GM12878 (cell line): ENCODE measurements around the gene ATF6. TPM values are rescaled to one million over a fixed set of nuclear protein-coding genes. Genes with fewer than 3 reads are reported as not detected.
A peak's percentile ranks its signal among the peaks of the same experiment; 100 is the strongest.

ENCODE experiments used
- ATAC-seq: fragments of 200-7000 bp; cut with Tn5 transposase; 3 replicates; pipeline ENCODE4 v1.9.1; 2020; ENCODE audit warnings: mild to moderate bottlenecking, moderate library complexity
- BruUV-seq: library from RNA; stranded (reverse); fragments of 400-500 nt; replicated peaks from 2 replicates; lab custom pipeline; 2021; lab: Mats Ljungman, UMichigan
- CTCF ChIA-PET: fragments of 300-600 bp; sonication (Branson Sonifier 250); formaldehyde crosslinking; extraction: SDS; loops from one replicate; lab custom pipeline; 2021; ENCODE audit warnings: inconsistent platforms; lab: Yijun Ruan, JAX
- POLR2A ChIA-PET: fragments of 350-600 bp; formaldehyde crosslinking; extraction: SDS; loops from one replicate; lab custom pipeline; 2021; ENCODE audit warnings: inconsistent platforms; lab: Charles Lee
- RAD21 ChIA-PET: fragments of 300-600 bp; sonication (Branson Sonifier 250); formaldehyde crosslinking; loops from one replicate; lab custom pipeline; 2023; ENCODE audit warnings: antibody characterized with exemption; ENCODE audit not compliant: unreplicated experiment; lab: Charles Lee
- SMC1A ChIA-PET: fragments of 300-600 bp; sonication (Branson Sonifier 250); formaldehyde crosslinking; loops from one replicate; lab custom pipeline; 2023; ENCODE audit not compliant: unreplicated experiment, uncharacterized antibody; lab: Charles Lee
- DNase-seq: peaks from one replicate; pipeline ENCODE4 v3.0.0-alpha.2; 2011; ENCODE audit warnings: low read depth, low spot score
- FAIRE-seq: peaks from 3 replicates; lab custom pipeline; 2011; peaks lifted over from hg19 to GRCh38; lab: Jason Lieb, UNC
- H2AFZ ChIP-seq: 2 replicates; pipeline ENCODE4 v1.6.0; 2011; ENCODE audit warnings: low read depth, low read length, control low read depth; ENCODE audit not compliant: control insufficient read depth
- H3K27ac ChIP-seq: 2 replicates; pipeline ENCODE4 v1.5.1; 2011; ENCODE audit warnings: control low read depth; ENCODE audit not compliant: control insufficient read depth, insufficient read depth
- H3K27me3 ChIP-seq, 2 experiments: replicated peaks in 1 of 2; 2 replicates each; pipeline versions ENCODE4 v1.6.0 to v1.6.1; 2011; ENCODE audit warnings: low read length in 1 of 2; ENCODE audit not compliant: control insufficient read depth in 2 of 2, insufficient read depth in 2 of 2
- H3K36me3 ChIP-seq, 2 experiments: 2 replicates each; pipeline ENCODE4 v1.5.1; 2011; ENCODE audit warnings: low read length in 1 of 2; ENCODE audit not compliant: control insufficient read depth in 2 of 2, insufficient read depth in 2 of 2
- H3K4me1 ChIP-seq: 2 replicates; pipeline ENCODE4 v1.6.1; 2011; ENCODE audit warnings: mild to moderate bottlenecking, low read length, moderate library complexity, mixed read lengths; ENCODE audit not compliant: control insufficient read depth, insufficient read depth
- H3K4me2 ChIP-seq: 2 replicates; pipeline ENCODE4 v1.6.0; 2011; ENCODE audit warnings: control low read depth; ENCODE audit not compliant: control insufficient read depth, insufficient read depth
- H3K4me3 ChIP-seq: fragments of 200-600 bp; sonication (generic); 2 replicates; pipeline ENCODE4 v1.5.1; 2016
- H3K79me2 ChIP-seq: 2 replicates; pipeline ENCODE4 v1.6.0; 2011; ENCODE audit warnings: low read length; ENCODE audit not compliant: control insufficient read depth, insufficient read depth
- H3K9ac ChIP-seq: 2 replicates; pipeline ENCODE4 v1.8.0; 2011; ENCODE audit warnings: low read length, control low read depth, mixed read lengths; ENCODE audit not compliant: control insufficient read depth, insufficient read depth
- H3K9me3 ChIP-seq: replicated peaks from 3 replicates; pipeline ENCODE4 v1.5.1; 2011; ENCODE audit warnings: mild to moderate bottlenecking, low read length; ENCODE audit not compliant: control insufficient read depth, insufficient read depth
- H4K20me1 ChIP-seq: 2 replicates; pipeline ENCODE4 v1.6.0; 2011; ENCODE audit not compliant: control insufficient read depth, insufficient read depth
- CEBPZ ChIP-seq: fragments of 150-350 bp; IDR thresholded peaks from 2 replicates; pipeline ENCODE4 v1.6.1; 2016; ENCODE audit warnings: low read depth, low read length
- FOS ChIP-seq: IDR thresholded peaks from 3 replicates; pipeline ENCODE4 v1.6.1; 2011; ENCODE audit warnings: borderline replicate concordance; ENCODE audit not compliant: insufficient read length; ENCODE audit errors: extremely low read depth
- JUND ChIP-seq: IDR thresholded peaks from 2 replicates; pipeline ENCODE4 v1.6.1; 2012; ENCODE audit warnings: low read depth, mild to moderate bottlenecking, low read length, improper control_type of control experiment, moderate library complexity
- PAX5 ChIP-seq: IDR thresholded peaks from 2 replicates; pipeline ENCODE4 v1.6.1; 2011; ENCODE audit warnings: low read depth, low read length, borderline replicate concordance
- POLR2AphosphoS5 ChIP-seq: IDR thresholded peaks from 2 replicates; pipeline ENCODE4 v1.6.1; 2011; ENCODE audit warnings: mild to moderate bottlenecking, low read length, inconsistent platforms
- RAD51 ChIP-seq: fragments of 450-650 bp; IDR thresholded peaks from 2 replicates; pipeline ENCODE4 v1.6.1; 2016; ENCODE audit warnings: moderate library complexity, mild to moderate bottlenecking, inconsistent platforms
- RCOR1 ChIP-seq: conservative IDR thresholded peaks from 2 replicates; pipeline ENCODE4 v1.6.1; 2012; ENCODE audit warnings: low read depth, low read length, improper control_type of control experiment
- ZBTB4 ChIP-seq: fragments of 450-650 bp; formaldehyde crosslinking; IDR thresholded peaks from 2 replicates; pipeline ENCODE4 v1.4.0; 2022; ENCODE audit warnings: mild to moderate bottlenecking, moderate library complexity
- ZNF592 ChIP-seq: fragments of 450-650 bp; IDR thresholded peaks from 2 replicates; pipeline ENCODE4 v1.6.1; 2017; ENCODE audit warnings: mild to moderate bottlenecking, moderate library complexity
- WGBS: methylation state at CpG from one replicate; pipeline ENCODE4 v1.1.6; 2016; ENCODE audit warnings: low lambda C conversion rate; ENCODE audit not compliant: insufficient replicate concordance, insufficient coverage; ENCODE audit errors: missing lambda C conversion rate; 5-methylcytosine and 5-hydroxymethylcytosine counted together
- in situ Hi-C: fragments of 300-500 bp; cut with MboI; formaldehyde crosslinking; loops from 9 replicates; pipeline ENCODE4 v1.14.3; 2018; ENCODE audit warnings: mixed read lengths
- intact Hi-C: fragments of 100-400 bp; cut with micrococcal nuclease; formaldehyde crosslinking; loops from one replicate; pipeline ENCODE4 v1.14.2; 2022; ENCODE audit not compliant: unreplicated experiment
- polyA plus RNA-seq, 11 experiments: library from polyadenylated mRNA; depleted of rRNA in 4 of 11; unstranded in 6 of 11; stranded (reverse) in 5 of 11; fragments of >200 nt; fragmentation: Nextera tagmentation in 4 of 11; fragmentation: Illumina TruSeq in 1 of 11; extraction: Ambion mirVana in 4 of 11; extraction: Trizol in 1 of 11; gene quantifications; 1 replicate in 1 of 11; 2 replicates in 10 of 11; pipeline versions ENCODE4 v1.2.1 to v1.2.3, GENCODE V29; 2011 to 2016; ENCODE audit warnings: inconsistent platforms in 2 of 11, missing spikeins in 2 of 11, low read depth in 1 of 11
- total RNA-seq, 4 experiments: library from RNA; depleted of rRNA in 3 of 4; stranded (reverse); fragments of >200 nt in 3 of 4; fragmentation: Illumina TruSeq in 1 of 4; extraction: Trizol in 1 of 4; gene quantifications; 2 replicates each; pipeline versions ENCODE4 v1.2.1 to v1.2.3, GENCODE V29; 2013 to 2021

Gene ATF6
- total and polyA plus RNA-seq, 10 of the 15 experiments (the other 5 are each of a cell fraction or from before 2014, with no cell fraction given) = 7.8 to 24.3 (median 14.7) TPM

GRCh38 chr1:161951646-161952045 is 185.5 kb downstream of the ATF6 start (continued):
- TF ChIP-seq CEBPZ (no peak), FOS (no peak)
- TF ChIP-seq, all 136 proteins: peak for 0

GRCh38 chr1:161952607-161953172 is 186.6 kb downstream of the ATF6 start:
- POLR2A ChIA-PET = interaction anchor here (0.5 to 1.5 kb wide), 2 partner anchors 9 to 114 kb away, joined by 4 to 7 read pairs; no protein-coding TSS in a partner anchor
- DNase-seq = no peak
- SMC1A ChIA-PET = interaction anchor here (0.8 kb wide), 1 partner anchor 9 kb away, joined by 3 read pairs; no protein-coding TSS in a partner anchor
- ATAC-seq = no peak
- H3K27me3 ChIP-seq = no peaks in the 10 kb centered on the region
- RAD21 ChIA-PET = interaction anchor here (1.7 to 1.8 kb wide), 2 partner anchors 84 to 160 kb away, joined by 4 to 6 read pairs; no protein-coding TSS in a partner anchor
- no peak overlapping the region for H3K27ac ChIP-seq
- H2AFZ ChIP-seq = no peak overlapping the region
- no TSS peak for BruUV-seq
- no peak overlapping the region for H3K4me2 ChIP-seq
- no peaks in the 10 kb centered on the region for H4K20me1 ChIP-seq
- H3K36me3 ChIP-seq = no peaks in the 10 kb centered on the region; a peak in 2 of 4 replicates
- H3K4me3 ChIP-seq = no peak overlapping the region
- no peaks in the 10 kb centered on the region for H3K9me3 ChIP-seq
- no peak overlapping the region for H3K9ac ChIP-seq
- 76% methylated on average over 3 of the region's 3 CpGs for whole genome bisulfite sequencing
- in situ Hi-C loops = no loop called here
- TF ChIP-seq ZBTB4 (CRISPR knock-in tag) = no peak
- no peak for TF ChIP-seq JUND
- no peak for TF ChIP-seq RCOR1
- peak; percentile 64; the same call in 1 of the 2 replicates for TF ChIP-seq RAD51
- no peak for TF ChIP-seq PAX5
- TF ChIP-seq ZNF592 = no peak
- no peak for TF ChIP-seq POLR2AphosphoS5
- no peak for TF ChIP-seq FOS
- TF ChIP-seq, all 136 proteins: peak for 1
- FAIRE-seq = no peak
- CTCF ChIA-PET = interaction anchor here (0.6 to 1.3 kb wide), 5 partner anchors 13 to 160 kb away, joined by 3 to 4 read pairs (median 3); no protein-coding TSS in a partner anchor
- no peaks in the 10 kb centered on the region for H3K79me2 ChIP-seq
- no peaks in the 10 kb centered on the region for H3K4me1 ChIP-seq
- intact Hi-C loops = no loop called here
